PC-3 (cell line): Measurements from ENCODE around the gene DHH. TPM values are rescaled to one million over a fixed set of nuclear protein-coding genes. Genes with fewer than 3 reads are reported as not detected.
A peak's percentile ranks its signal among the peaks of the same experiment; 100 is the strongest.
"Not testable (repeated sequence)": the region's sequence is repeated elsewhere in the genome, so short reads cannot be mapped to it uniquely, and the experiment has no call there.

Source experiments
- ATAC-seq: fragments of 200-7000 bp; cut with Tn5 transposase; 2 replicates; pipeline ENCODE4 v1.9.1; 2020; ENCODE audit warnings: mild to moderate bottlenecking, moderate library complexity
- BruUV-seq: library from RNA; stranded (reverse); fragments of 400-500 nt; replicated peaks from 2 replicates; lab custom pipeline; 2021; lab: Mats Ljungman, UMichigan
- CTCF ChIA-PET: fragments of 300-600 bp; sonication (Branson Sonifier 250); formaldehyde crosslinking; loops from one replicate; lab custom pipeline; 2022; ENCODE audit warnings: antibody characterized with exemption; lab: Charles Lee
- POLR2A ChIA-PET: fragments of 300-600 bp; sonication (Branson Sonifier 250); formaldehyde crosslinking; loops from one replicate; lab custom pipeline; 2022; ENCODE audit warnings: antibody characterized with exemption; ENCODE audit not compliant: unreplicated experiment; lab: Charles Lee
- DNase-seq: peaks from one replicate; pipeline ENCODE4 v3.0.0-alpha.2; 2015
- H2AFZ ChIP-seq: fragments of 300-600 bp; sonication (generic); 2 replicates; pipeline ENCODE4 v1.6.0; 2016; ENCODE audit warnings: antibody characterized with exemption, low read length
- H3F3A ChIP-seq: fragments of 300-600 bp; sonication (generic); one replicate; pipeline ENCODE4 v1.6.0; 2017; ENCODE audit warnings: antibody characterized with exemption, low read length, control low read depth, mild to moderate bottlenecking; ENCODE audit not compliant: unreplicated experiment
- H3K27ac ChIP-seq: fragments of 300-600 bp; sonication (generic); 2 replicates; pipeline ENCODE4 v1.5.1; 2016; ENCODE audit warnings: mild to moderate bottlenecking, low read length
- H3K27me3 ChIP-seq: fragments of 300-600 bp; sonication (generic); 2 replicates; pipeline ENCODE4 v1.6.1; 2016; ENCODE audit warnings: low read length, mixed read lengths
- H3K36me3 ChIP-seq: fragments of 300-600 bp; sonication (generic); 2 replicates; pipeline ENCODE4 v1.6.1; 2016; ENCODE audit warnings: low read depth, mixed run types, low read length, mixed read lengths
- H3K4me1 ChIP-seq: fragments of 300-600 bp; sonication (generic); 2 replicates; pipeline ENCODE4 v1.5.1; 2016; ENCODE audit warnings: low read length; ENCODE audit not compliant: insufficient read depth
- H3K4me2 ChIP-seq: fragments of 300-600 bp; sonication (generic); 2 replicates; pipeline ENCODE4 v1.6.0; 2016; ENCODE audit warnings: low read length
- H3K4me3 ChIP-seq: fragments of 300-600 bp; sonication (generic); 2 replicates; pipeline ENCODE4 v1.5.1; 2016; ENCODE audit warnings: mild to moderate bottlenecking, low read length, mixed read lengths
- H3K79me2 ChIP-seq: fragments of 300-600 bp; sonication (generic); 2 replicates; pipeline ENCODE4 v1.6.1; 2017; ENCODE audit warnings: low read length, mixed read lengths
- H3K9ac ChIP-seq: fragments of 300-600 bp; sonication (generic); 2 replicates; pipeline ENCODE4 v1.6.0; 2016; ENCODE audit warnings: mild to moderate bottlenecking, low read length
- H3K9me2 ChIP-seq: fragments of 300-600 bp; sonication (generic); replicated peaks from 2 replicates; pipeline ENCODE4 v1.6.1; 2016; ENCODE audit warnings: mixed run types, low read length, mixed read lengths
- H3K9me3 ChIP-seq: fragments of 300-600 bp; sonication (generic); 2 replicates; pipeline ENCODE4 v1.6.1; 2016; ENCODE audit warnings: low read length, mixed read lengths
- H4K20me1 ChIP-seq: fragments of 300-600 bp; sonication (generic); 2 replicates; pipeline ENCODE4 v1.6.1; 2016; ENCODE audit warnings: low read length, mixed read lengths
- CTCF ChIP-seq: fragments of 300-600 bp; sonication (generic); conservative IDR thresholded peaks from 2 replicates; pipeline ENCODE4 v1.5.1; 2017; ENCODE audit warnings: antibody characterized with exemption, low read depth, mild to moderate bottlenecking, low read length
- EZH2 ChIP-seq: fragments of 300-600 bp; sonication (generic); IDR thresholded peaks from one replicate; pipeline ENCODE4 v1.6.1; 2017; ENCODE audit warnings: antibody characterized with exemption, mild to moderate bottlenecking, low read length; ENCODE audit not compliant: unreplicated experiment
- EZH2phosphoT487 ChIP-seq: fragments of 300-600 bp; sonication (generic); IDR thresholded peaks from 2 replicates; pipeline ENCODE4 v1.6.1; 2018; ENCODE audit warnings: mild to moderate bottlenecking, antibody characterized with exemption, low read length, borderline replicate concordance
- intact Hi-C: fragments of 100-400 bp; cut with micrococcal nuclease; formaldehyde crosslinking; loops from 2 replicates; pipeline ENCODE4 v1.9.0; 2023
- total RNA-seq: library from RNA; depleted of rRNA; stranded (reverse); fragments of >200 nt; gene quantifications from 2 replicates; pipeline ENCODE4 v1.2.3, GENCODE V29; 2014

The DHH gene
- total RNA-seq, 1 experiment from 2014 or later, result 0.04 TPM

GRCh38 chr12:49066120-49066519, 28.5 kb downstream of the DHH start:
- Histone ChIP-seq H3K4me3 (no peak overlapping the region), H3K9me2 (no peaks in the 10 kb centered on the region), H4K20me1 (no peaks in the 10 kb centered on the region), H3F3A (no peaks in the 10 kb centered on the region), H3K4me2 (no peak overlapping the region), H3K79me2 (peaks cover 12% of the 10 kb centered on the region; the same call in 1 of the 2 replicates), H3K27ac (no peak overlapping the region), H2AFZ (no peak overlapping the region), H3K36me3 (no peaks in the 10 kb centered on the region), H3K27me3 (no peaks in the 10 kb centered on the region), H3K9ac (no peak overlapping the region), H3K4me1 (peaks cover 10% of the 10 kb centered on the region; the same call in 1 of the 2 replicates), H3K9me3 (no peaks in the 10 kb centered on the region)
- TF ChIP-seq EZH2phosphoT487 (no peak), EZH2 (no peak), CTCF (no peak)
- intact Hi-C loops, result no loop called here
- CTCF ChIA-PET, result no interaction called here
- POLR2A ChIA-PET, result no interaction called here
- no peak for DNase-seq
- no peak for ATAC-seq
- no TSS peak for BruUV-seq

- Histone ChIP-seq H2AFZ (no peak overlapping the region), H3K9ac (no peak overlapping the region), H3K36me3 (no peaks in the 10 kb centered on the region), H3K4me1 (peaks cover 5% of the 10 kb centered on the region; the same call in 1 of the 2 replicates), H3K4me2 (no peak overlapping the region), H3K9me2 (no peaks in the 10 kb centered on the region), H3K79me2 (peaks cover 23% of the 10 kb centered on the region), H3K9me3 (no peaks in the 10 kb centered on the region), H3K27me3 (no peaks in the 10 kb centered on the region), H3K27ac (no peak overlapping the region), H3K4me3 (no peak overlapping the region), H3F3A (no peaks in the 10 kb centered on the region), H4K20me1 (no peaks in the 10 kb centered on the region)
- ChIA-PET POLR2A (no interaction called here), CTCF (interaction anchor here (1.3 to 2.2 kb wide), 4 partner anchors 23 to 56 kb away, joined by 3 to 11 read pairs (median 7); no protein-coding TSS in a partner anchor)
- ATAC-seq (no peak), DNase-seq (no peak)
- BruUV-seq, result no TSS peak
- intact Hi-C loops, result loop anchor here (1.0 kb wide), 2 partner anchors 28 to 57 kb away; no protein-coding TSS in a partner anchor
- TF ChIP-seq CTCF, result no peak
- no peak for TF ChIP-seq EZH2
- no peak for TF ChIP-seq EZH2phosphoT487
Measured at GRCh38 chr12:49064767-49065152, 29.8 kb downstream of the DHH start.

GRCh38 chr12:49061916-49062315, 32.7 kb downstream of the DHH start:
- peaks cover 27% of the 10 kb centered on the region for H4K20me1 ChIP-seq
- BruUV-seq, DNase-seq, ATAC-seq, CTCF ChIA-PET, H3F3A ChIP-seq, H3K36me3 ChIP-seq, H2AFZ ChIP-seq, H3K9me3 ChIP-seq, H3K9me2 ChIP-seq, H3K9ac ChIP-seq, H3K27ac ChIP-seq, H3K27me3 ChIP-seq, POLR2A ChIA-PET, intact Hi-C loops: not testable (repeated sequence)
- peak overlapping the region; percentile 93 for H3K4me2 ChIP-seq
- peaks cover 11% of the 10 kb centered on the region for H3K4me1 ChIP-seq
- H3K4me3 ChIP-seq, result peak overlapping the region; percentile 87; the same call in 1 of the 2 replicates
- H3K79me2 ChIP-seq, result peaks cover 51% of the 10 kb centered on the region
